C4-2B (cell line): ENCODE results near the gene GALNT14.

Experiments
- H3K27ac ChIP-seq: fragments of 450-650 bp; 2 replicates; pipeline ENCODE4 v1.5.1; 2017
- CTCF ChIP-seq: fragments of 450-650 bp; conservative IDR thresholded peaks from 2 replicates; pipeline ENCODE4 v1.5.1; 2017; ENCODE audit warnings: mild to moderate bottlenecking
- ZFX ChIP-seq: fragments of 450-650 bp; IDR thresholded peaks from 2 replicates; pipeline ENCODE4 v1.6.1; 2017

GALNT14 gene

GRCh38 chr2:31023541-31023940, 114.7 kb downstream of the GALNT14 start:
- no peak overlapping the region for H3K27ac ChIP-seq
- no peak for TF ChIP-seq ZFX
- TF ChIP-seq CTCF, result no peak

GRCh38 chr2:31020713-31021112, 117.5 kb downstream of the GALNT14 start:
- H3K27ac ChIP-seq, result no peak overlapping the region
- TF ChIP-seq ZFX (no peak), CTCF (no peak)

- H3K27ac ChIP-seq, result no peak overlapping the region
- TF ChIP-seq CTCF (no peak), ZFX (no peak)
Measured at GRCh38 chr2:31018280-31018679, 120.0 kb downstream of the GALNT14 start.

DNA sequence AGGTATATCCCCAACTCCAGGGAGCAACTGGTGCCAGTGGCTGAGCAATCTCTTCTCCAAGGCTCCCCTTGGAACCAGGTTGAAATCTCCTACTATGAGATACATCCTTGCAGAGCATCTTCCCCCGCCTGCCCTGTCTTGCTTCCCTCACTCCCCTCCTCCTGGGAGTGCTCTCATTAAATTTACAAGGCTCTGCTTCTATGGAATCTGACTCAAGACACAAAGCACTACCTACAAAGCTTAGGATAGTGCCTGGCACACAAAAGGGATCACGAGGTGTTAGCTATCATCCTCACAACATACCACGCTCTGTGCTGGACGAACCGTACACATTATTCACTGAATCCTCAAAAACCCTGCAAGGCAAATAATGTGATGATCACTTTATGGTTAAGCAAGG, 121.6 kb downstream of the GALNT14 start:
- no peak for TF ChIP-seq CTCF
- TF ChIP-seq ZFX, result no peak
- no peak overlapping the region for H3K27ac ChIP-seq

DNA sequence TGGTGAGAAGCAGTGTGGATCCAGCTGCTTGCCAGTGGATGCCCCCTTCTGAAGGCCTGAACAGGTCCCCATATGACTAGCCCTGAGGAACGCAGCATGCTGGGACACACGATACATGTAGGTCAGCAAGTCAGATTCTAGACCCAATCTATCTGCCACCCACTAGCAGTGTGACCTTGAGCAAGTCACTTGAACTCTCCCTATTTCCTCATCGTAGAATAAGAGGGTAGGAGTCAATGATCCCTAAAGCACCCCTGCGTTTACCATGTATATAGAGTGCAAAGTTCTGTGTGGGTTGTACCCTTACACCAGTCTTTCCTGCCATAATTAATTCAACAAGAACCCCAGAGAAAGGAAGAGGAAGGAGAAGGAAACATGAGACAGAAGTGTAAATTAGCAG, 123.7 kb downstream of the GALNT14 start:
- TF ChIP-seq CTCF (no peak), ZFX (no peak)
- no peak overlapping the region for H3K27ac ChIP-seq

DNA sequence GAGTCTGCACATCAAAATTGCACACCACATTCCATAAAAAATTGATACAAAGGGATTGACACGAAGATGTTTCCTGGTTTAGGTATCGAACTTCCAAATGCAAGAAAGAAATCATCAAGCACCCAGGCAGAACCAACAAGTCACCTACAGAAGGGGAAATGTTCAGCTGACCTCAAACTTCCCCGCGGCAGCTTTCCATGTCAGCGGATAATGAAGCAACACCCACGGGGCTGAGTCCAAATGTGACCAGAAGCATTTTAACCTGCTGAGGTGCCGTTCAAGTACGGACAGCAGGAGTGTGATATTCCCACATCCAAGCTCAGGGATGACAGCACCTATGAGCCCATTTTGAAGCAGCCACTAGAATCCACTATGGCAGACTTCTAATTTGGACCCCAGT, 124.9 kb downstream of the GALNT14 start:
- H3K27ac ChIP-seq, result no peak overlapping the region
- TF ChIP-seq CTCF (no peak), ZFX (no peak)

DNA sequence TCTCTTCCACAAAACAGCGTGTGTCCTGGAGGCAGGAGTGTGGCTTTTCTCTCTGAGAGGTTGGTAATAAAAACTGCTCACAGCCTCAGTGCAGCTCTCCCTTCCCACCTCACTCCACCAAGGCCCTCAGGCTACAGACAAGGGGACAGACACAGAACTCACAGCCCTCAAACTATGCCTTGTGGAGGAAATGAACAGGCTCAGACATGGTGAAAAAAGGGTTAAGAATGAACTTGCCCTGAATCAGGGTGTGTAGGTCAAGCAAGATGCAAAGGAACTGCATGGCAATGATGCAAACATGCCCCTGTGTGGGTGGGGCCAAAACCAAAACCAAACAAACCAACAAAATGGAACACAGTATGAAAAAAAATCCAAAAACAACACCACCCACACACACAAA, 125.8 kb downstream of the GALNT14 start:
- TF ChIP-seq CTCF (no peak), ZFX (no peak)

More for the DNA sequence above, 125.8 kb downstream of the GALNT14 start:
- H3K27ac ChIP-seq, result no peak overlapping the region
